Lower lobe of right lung (tissue), 2 donors: Measurements from ENCODE around the gene FGD3. TPM values are rescaled to one million over a fixed set of nuclear protein-coding genes. Genes with fewer than 3 reads are reported as not detected.

Experiments used
- ATAC-seq, 2 donors: fragments of 200-7000 bp; cut with Tn5 transposase; one replicate each; pipeline ENCODE4 v1.9.1; 2020 to 2022; ENCODE audit warnings: mild to moderate bottlenecking in 2 of 2, moderate library complexity in 2 of 2
- DNase-seq: peaks from one replicate; pipeline ENCODE4 v3.0.0-alpha.2; 2020
- H3K27ac ChIP-seq: fragments of 200-600 bp; one replicate; pipeline ENCODE4 v1.8.0; 2022
- H3K27me3 ChIP-seq: fragments of 200-600 bp; one replicate; pipeline ENCODE4 v1.8.0; 2022; ENCODE audit warnings: low read depth
- H3K36me3 ChIP-seq: fragments of 200-600 bp; one replicate; pipeline ENCODE4 v1.8.0; 2022; ENCODE audit warnings: mild to moderate bottlenecking
- H3K4me1 ChIP-seq: fragments of 200-600 bp; one replicate; pipeline ENCODE4 v1.8.0; 2022
- H3K4me3 ChIP-seq: fragments of 200-600 bp; one replicate; pipeline ENCODE4 v1.8.0; 2022; ENCODE audit warnings: mild to moderate bottlenecking
- H3K9me3 ChIP-seq: fragments of 200-600 bp; one replicate; pipeline ENCODE4 v1.8.0; 2022
- CTCF ChIP-seq: fragments of 200-600 bp; IDR thresholded peaks from one replicate; pipeline ENCODE4 v1.8.0; 2022; ENCODE audit warnings: antibody characterized with exemption, mild to moderate bottlenecking
- intact Hi-C: fragments of 100-400 bp; cut with DNase I; formaldehyde crosslinking; loops from one replicate; pipeline ENCODE4 v1.11.0; 2022
- total RNA-seq: library from RNA; stranded (reverse); fragmentation: NEBNext Ultra II Directional; extraction: Animal tissue kit (Norgen Biotek cat#: 25700); gene quantifications from one replicate; pipeline ENCODE4 v1.2.1, GENCODE V29; 2021
- donor health status: DM: no; HTN: yes; CAD: no; lungs with severe emphysema.

Gene FGD3
- total RNA-seq, 1 donor from 2014 or later, result 23.9 TPM

DNA sequence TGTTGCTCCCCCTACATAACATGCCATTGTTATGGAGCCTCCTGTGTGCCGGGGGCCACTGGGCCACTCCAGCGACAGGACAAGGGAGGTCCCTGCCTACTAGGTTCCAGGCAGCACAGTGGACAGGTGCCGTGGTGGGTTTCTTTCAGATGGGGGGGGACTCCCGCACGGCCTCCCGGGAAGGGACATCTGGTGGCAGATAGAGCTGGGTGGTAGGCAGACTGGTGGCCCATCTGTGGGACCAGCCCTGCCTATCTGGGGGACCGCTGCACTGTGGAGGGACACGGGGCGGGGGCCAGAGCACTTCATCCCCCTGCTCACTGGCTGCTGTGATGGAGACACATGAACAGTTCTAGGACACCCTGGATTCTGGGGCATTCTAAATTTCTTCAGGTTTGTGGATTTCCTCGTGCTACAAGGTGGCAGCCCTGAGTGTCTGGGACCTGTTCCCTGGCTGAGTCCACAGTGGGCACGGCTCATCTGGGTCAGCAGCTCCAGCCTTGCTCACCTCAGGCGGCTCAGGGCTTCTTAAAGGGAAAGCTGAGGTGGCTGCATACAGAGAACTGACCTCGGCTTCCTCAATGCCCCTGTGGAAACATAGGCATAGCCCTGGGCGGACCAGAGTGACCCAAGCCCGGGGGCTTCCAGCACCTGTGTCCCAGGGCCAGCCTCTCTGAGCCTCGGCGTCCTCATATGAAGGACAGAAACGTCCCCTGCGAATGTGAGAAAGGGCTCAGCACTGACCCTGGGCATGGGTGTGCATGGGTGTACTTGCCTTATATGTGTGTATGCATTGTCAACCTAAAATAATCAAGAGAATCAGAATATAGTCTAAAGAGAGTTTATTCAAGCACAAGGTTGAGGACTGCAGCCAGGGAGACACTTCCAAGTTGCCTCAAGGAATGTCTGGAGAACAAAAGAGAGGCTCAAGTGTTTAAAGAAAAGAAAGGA, 22.5 kb downstream of the FGD3 start:
- peak; percentile 14 to 26 for ATAC-seq
- Histone ChIP-seq H3K27me3 (no peaks in the 10 kb centered on the region), H3K4me1 (peaks cover 39% of the 10 kb centered on the region), H3K9me3 (no peaks in the 10 kb centered on the region), H3K4me3 (no peak overlapping the region), H3K36me3 (no peaks in the 10 kb centered on the region), H3K27ac (peak overlapping the region; percentile 40)
- DNase-seq, result no peak
- no peak for TF ChIP-seq CTCF
- intact Hi-C loops, result no loop called here

DNA sequence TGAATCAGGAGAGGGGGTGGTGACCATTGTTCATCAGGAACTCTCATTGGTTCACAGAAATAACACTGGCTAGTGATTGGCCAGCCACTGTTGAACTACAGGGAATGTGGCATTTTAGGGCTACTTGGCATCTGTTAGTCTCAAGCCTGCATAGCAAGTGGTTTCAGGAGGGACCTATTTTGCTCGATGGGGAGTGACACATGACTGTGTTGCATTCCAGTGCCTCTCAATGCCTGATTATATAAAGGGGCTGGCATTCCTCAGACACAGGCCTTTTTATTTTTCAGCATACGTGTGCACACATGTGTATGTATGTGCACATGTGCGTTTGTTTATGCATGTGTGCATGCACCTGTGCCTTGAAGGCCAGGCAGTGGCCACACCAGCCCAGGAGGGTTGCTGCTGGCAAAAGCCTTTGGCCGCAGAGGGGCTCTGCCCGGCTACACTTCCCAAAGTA, 23.2 kb downstream of the FGD3 start:
- ATAC-seq (peak; percentile 84 to 89), DNase-seq (no peak)
- TF ChIP-seq CTCF, result no peak
- Histone ChIP-seq H3K4me1 (peaks cover 40% of the 10 kb centered on the region), H3K4me3 (no peak overlapping the region), H3K36me3 (no peaks in the 10 kb centered on the region), H3K27me3 (no peaks in the 10 kb centered on the region), H3K9me3 (no peaks in the 10 kb centered on the region), H3K27ac (peak overlapping the region; percentile 64)
- intact Hi-C loops, result no loop called here

DNA sequence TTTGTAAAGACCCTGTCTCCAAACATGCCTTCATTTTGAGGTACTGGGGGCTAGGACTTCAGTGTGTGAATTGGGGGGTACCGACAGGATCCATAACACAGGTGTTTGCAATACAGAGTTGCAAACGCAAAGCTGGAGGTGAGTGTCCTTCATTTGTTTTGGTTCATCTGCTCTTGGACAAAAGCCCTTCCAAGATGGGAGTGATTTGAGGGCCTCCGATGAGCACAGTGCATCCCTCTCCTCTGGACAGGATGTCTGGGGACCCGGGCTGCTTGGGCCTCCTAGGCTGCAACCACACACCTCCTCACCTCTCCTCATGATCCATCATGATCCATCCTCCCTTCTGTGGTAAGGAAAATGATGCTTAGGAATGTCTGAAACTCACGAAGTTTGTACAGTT, 23.8 kb downstream of the FGD3 start:
- peaks cover 40% of the 10 kb centered on the region for H3K4me1 ChIP-seq
- intact Hi-C loops, result no loop called here
- peaks cover 5% of the 10 kb centered on the region for H3K36me3 ChIP-seq
- no peaks in the 10 kb centered on the region for H3K27me3 ChIP-seq
- H3K9me3 ChIP-seq, result no peaks in the 10 kb centered on the region
- H3K27ac ChIP-seq, result peak overlapping the region; percentile 64
- no peak for TF ChIP-seq CTCF
- no peak overlapping the region for H3K4me3 ChIP-seq
- DNase-seq (no peak), ATAC-seq (no peak)

DNA sequence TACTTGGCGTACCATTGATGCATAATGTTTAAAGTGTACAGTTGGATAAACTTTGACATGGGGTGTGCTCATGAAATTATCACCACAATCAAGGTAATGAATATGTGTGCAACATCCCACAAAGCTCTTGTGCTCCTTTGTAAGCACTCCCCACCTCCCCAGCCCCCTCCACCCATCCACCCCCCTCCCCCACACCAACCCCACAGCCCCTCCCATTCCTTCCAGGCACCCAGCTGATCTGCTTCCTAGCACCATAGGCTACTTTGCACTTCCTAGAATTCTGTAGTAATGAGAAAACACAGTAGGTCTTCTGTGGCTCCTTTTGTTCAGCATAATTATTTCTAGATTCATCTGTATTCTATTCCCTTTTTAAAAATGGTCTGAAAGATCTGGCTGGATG, 24.5 kb downstream of the FGD3 start:
- intact Hi-C loops, result no loop called here
- DNase-seq (no peak), ATAC-seq (no peak)
- Histone ChIP-seq H3K27me3 (no peaks in the 10 kb centered on the region), H3K4me1 (peaks cover 40% of the 10 kb centered on the region), H3K4me3 (no peak overlapping the region), H3K36me3 (peaks cover 11% of the 10 kb centered on the region), H3K9me3 (no peaks in the 10 kb centered on the region), H3K27ac (no peak overlapping the region)
- TF ChIP-seq CTCF, result no peak

DNA sequence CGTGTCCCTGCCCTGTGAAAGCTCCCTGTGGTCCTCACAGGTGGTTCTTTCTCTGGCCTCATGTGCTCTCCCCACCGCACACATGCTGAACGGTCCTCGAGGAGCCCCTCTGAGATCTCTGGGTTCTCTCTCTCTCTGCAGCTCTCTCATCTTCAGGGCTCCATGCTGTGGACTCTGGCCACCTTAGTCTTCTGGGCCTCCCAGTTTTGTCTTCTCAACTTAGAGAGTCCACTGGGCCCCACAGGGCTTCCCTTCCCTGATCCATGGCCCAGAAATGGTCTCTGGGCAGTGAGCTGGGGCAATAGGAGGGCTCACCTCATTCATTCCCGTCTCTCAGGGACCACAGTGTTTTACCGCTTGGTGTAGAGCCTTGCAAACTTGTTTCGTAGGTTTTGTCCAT, 26.4 kb downstream of the FGD3 start:
- no peaks in the 10 kb centered on the region for H3K27me3 ChIP-seq
- no peak overlapping the region for H3K27ac ChIP-seq
- ATAC-seq (no peak), DNase-seq (no peak)
- H3K4me1 ChIP-seq, result peaks cover 32% of the 10 kb centered on the region
- no peak overlapping the region for H3K4me3 ChIP-seq
- TF ChIP-seq CTCF, result no peak
- H3K36me3 ChIP-seq, result peaks cover 11% of the 10 kb centered on the region
- no peaks in the 10 kb centered on the region for H3K9me3 ChIP-seq
- intact Hi-C loops, result no loop called here
